Suppressor macrophage treated with lipopolysaccharide for 1 hour (primary cell): ENCODE data around the gene IRS2.
A peak's percentile ranks its signal among the peaks of the same experiment; 100 is the strongest.
"Not testable (repeated sequence)": the region's sequence is repeated elsewhere in the genome, so short reads cannot be mapped to it uniquely, and the experiment has no call there.

Experiments used
- DNase-seq, 3 donors: peaks; one replicate each; pipeline ENCODE4 v3.0.0-alpha.2; 2020 to 2022

The IRS2 gene

DNA sequence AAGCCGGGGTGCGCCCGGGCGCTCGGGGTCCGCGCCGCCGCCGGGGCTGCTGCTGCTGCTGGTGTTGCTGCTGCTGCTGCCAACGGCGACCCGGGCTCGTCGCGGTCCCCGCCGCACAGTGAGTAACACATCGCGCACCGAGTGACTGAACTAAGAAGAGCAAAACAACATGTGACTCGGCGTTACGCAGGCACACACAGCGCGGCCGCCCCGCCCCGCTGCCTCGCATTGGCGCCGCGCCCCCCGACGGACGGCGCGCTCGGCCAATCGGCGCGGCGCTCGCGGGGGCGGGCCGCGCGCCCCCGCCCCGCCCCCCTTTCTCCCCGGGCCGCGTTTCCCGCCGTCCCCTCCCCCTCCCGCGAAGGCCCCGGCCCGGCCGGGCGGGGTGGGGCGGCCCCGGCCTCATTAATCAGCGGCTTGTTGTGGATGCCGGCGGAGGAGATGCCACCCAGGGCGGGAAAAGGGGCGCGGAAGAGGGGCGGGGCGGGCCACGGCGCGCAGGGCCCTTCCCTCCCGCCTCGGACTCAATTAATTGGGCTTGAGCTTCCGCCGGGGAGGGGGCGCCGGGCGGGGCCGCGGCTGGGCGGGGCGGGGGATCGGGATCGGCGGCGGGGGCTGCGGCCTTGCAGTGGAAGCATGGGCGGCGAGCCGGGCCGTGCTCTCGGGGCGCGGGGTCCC lies at the start of gene IRS2:
Gene IRS2 (minus strand): TSS at position 127 of the 678 bp plus-strand sequence. CDS start 530 bp downstream, outside the sequence.
- DNase-seq = peak; percentile 98 to 99 (median 98)

GRCh38 chr13:109834973-109835720 lies 48.8 kb upstream of the IRS2 start:
- DNase-seq = no peak

DNA sequence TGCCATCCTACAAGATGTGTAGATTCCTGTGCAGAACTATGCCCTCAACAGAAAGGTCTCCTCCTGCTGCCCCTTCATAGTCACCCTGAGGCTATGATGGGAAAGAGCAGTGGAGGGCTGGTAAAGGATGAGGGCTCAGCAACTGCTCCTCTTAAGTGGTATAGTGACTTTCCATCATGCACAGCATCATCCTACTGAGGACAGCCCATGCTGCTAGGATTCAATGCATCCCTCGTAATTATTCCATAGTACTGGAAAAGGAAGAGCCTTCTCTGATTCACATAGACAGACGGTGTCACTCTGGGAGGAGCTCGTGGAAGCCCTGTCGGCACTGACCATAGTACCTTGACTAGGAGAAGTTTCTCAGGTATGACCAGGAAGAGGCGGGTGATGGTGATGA lies 47.6 kb upstream of the IRS2 start:
- no peak for DNase-seq

GRCh38 chr13:109833071-109833470 lies 46.7 kb upstream of the IRS2 start:
- DNase-seq = no peak

GRCh38 chr13:109828591-109829316 lies 42.4 kb upstream of the IRS2 start:
- DNase-seq = not testable (repeated sequence)

DNA sequence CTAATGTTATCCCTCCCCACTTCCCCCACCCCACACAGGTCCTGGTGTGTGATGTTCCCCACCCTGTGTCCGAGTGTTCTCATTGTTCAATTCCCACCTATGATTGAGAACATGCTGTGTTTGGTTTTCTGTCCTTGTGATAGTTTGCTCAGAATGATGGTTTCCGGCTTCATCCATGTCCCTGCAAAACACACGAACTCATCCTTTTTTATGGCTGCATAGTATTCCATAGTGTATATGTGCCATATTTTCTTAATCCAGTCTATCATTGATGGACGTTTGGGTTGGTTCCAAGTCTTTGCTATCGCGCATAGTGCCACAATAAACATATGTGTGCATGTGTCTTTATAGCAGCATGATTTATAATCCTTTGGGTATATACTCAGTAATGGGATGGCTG lies 36.8 kb upstream of the IRS2 start:
- DNase-seq = not testable (repeated sequence)

- DNase-seq = no peak
Measured at GRCh38 chr13:109821103-109821502, 34.7 kb upstream of the IRS2 start.

GRCh38 chr13:109819874-109820273 lies 33.5 kb upstream of the IRS2 start:
- no peak for DNase-seq

- no peak for DNase-seq
Measured at GRCh38 chr13:109818886-109819285, 32.5 kb upstream of the IRS2 start.

DNA sequence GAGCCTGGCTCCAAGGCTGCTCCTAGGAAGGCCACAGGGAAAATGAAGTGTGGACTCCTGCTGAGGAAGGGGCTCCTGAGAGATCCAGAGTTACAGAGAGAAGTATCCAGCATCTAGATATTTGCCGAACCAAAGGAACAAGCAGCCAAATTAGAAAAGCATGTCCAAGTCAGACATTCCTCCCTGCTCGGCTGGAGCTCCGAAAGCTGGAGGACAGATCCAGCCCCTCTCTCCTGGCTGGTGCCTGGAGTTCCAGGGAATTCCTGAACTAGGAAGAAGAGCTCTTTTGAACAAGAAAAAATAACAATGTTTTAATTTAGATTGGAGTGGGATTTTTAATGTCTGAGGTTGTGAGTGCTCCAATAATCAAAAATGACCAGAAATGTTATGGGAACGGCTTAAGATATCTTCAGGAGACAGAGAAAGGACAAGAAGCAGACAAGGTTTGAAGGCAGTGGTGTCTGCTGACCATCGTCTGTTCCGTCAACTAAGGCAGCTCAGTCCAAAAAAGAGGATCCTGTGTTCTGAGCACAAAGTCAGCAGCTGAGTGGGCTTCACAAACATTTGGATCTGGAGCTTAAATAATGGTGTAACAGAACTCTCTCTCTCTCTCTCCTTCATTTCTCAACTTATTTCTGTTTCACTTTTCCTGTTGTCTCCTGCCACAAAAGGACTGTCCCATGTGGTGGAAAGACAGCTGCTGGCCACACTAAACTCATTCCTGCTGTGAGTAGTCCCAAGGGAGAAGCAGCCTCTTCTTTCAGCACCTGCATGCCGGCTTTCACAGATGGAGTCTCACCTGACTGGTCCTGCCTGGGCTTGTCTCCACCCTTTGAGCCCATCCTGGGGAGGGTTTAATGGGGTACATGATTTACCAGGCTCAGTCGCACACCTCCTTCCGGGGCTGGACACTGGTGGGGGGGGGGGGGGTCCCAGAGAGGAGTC lies 31.5 kb upstream of the IRS2 start:
- DNase-seq = no peak

- DNase-seq = no peak
Measured at GRCh38 chr13:109816808-109817203, 30.4 kb upstream of the IRS2 start.

DNA sequence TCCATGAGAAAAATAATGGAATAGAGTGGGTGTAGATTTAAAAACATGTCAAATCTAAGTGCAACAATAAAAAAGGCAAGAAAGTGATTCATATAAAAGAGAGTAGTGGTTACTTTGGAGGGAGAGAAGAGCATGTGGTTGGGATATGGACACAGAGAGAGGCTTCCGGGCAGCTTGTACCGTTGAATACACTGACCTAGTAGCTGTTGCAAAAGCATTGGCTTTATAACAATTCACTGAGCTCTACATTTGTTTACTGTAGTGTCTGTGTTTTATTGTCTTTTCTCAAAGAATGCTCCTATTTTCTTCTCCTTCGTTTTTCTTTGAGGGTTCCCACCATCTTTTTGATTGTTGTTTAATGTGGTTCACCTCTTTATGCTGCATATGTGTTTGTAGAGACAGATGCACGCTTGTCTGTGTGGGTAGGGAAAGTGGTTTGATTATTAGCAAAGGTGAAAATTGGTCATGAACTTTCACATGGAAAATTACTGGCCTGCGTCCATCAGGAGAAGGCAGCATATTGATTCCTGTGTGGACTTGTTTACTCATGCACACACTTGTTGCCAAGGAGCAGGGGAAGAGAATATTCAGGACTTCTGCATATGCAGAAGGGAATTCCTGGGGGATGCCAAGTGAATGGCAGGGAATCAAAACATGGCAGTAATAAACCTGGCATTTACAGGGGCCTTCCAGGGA lies 29.9 kb upstream of the IRS2 start:
- DNase-seq = no peak

- DNase-seq = no peak
Measured at GRCh38 chr13:109815651-109816050, 29.3 kb upstream of the IRS2 start.

- DNase-seq = no peak
Measured at GRCh38 chr13:109813663-109814062, 27.3 kb upstream of the IRS2 start.

DNA sequence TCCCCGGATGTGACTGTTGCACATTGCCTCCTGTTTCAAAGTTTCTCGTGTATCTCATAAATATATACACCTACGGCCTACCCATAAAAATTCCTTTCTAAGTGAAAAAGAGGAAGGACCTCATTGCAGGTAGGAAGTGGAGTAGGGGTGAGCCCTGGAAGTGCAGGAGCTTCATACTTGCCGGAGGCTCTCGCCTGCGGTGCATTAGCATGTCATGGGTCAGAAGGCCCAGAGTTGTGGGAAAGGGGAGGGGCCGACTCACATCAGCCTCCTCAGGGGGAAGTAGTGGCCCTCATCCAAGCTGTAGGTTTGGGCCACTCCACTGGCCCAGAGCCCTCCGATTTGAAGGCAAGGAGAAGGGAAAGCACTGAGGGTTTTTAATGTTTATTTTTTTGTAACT lies 26.0 kb upstream of the IRS2 start:
- no peak for DNase-seq

DNA sequence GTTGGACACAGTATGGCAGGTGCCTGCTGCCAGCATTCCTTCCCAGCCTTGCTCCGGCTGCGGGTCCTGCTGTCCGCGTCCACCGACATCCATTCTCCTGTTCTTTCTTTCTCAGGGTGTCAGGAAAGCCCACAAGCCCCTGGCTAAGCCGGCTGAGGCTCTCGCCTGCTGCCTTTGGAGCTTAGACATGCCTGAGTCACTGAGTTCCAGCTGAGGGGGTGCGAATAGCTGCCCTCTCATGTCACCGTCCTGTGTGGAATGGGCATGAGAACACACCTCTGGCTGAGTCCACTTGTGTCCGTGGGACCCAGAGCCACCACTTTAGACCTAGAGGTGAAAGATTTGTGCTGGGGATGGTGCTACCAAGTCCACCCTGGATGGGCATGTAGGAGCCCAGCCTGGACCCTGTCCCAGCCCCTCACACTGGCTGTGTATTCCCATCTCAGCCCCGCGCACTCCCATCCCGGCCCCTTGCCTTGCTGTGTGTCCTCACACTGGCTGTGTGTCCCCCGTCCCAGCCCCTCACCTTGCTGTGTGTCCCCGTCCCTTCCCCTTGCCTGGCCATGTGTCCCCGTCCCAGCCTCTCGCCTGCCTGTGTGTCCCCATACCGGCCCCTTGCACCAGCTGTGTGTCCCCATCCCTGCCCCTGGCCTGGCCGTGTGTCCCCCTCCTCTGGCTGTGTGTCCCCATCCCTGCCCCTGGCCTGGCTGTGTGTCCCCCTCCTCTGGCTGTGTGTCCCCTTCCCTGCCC lies 24.6 kb upstream of the IRS2 start:
- no peak for DNase-seq

DNA sequence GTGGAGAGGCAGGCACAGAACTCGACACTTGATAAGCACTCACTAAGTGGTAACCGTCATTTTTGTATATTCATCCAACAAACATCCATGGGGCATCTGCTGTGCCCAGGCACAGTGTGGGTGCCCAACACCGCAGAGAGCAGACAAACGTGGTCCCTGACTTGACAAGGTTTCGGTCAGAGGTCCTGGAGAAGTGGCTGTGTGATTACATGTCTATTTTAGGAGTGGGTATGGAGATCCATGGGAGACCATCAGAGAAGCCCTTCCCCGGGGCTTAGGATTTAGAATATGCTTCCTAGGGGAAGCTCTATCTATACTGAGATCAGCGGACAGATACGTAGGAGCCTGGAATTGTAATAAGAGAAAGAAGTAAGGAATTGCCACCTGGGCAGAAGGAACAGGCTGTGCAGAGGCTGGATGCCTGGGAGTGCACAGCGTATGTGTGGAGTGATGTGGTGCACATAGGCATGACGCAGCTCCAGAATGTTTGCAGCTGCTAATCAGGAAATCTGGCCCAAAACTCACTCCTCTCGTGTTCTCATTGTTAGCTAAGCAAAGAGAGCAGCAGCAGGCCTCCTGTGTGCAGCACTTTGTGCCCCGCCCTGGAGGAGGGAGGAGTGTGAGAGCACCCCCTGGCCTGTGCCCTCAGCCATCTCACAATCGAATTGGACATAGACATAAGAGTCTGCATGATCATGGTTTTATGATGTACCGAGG lies 23.0 kb upstream of the IRS2 start:
- DNase-seq = no peak

GRCh38 chr13:109807345-109807744 lies 21.0 kb upstream of the IRS2 start:
- no peak for DNase-seq

- no peak for DNase-seq
Measured at GRCh38 chr13:109804654-109805053, 18.3 kb upstream of the IRS2 start.

DNA sequence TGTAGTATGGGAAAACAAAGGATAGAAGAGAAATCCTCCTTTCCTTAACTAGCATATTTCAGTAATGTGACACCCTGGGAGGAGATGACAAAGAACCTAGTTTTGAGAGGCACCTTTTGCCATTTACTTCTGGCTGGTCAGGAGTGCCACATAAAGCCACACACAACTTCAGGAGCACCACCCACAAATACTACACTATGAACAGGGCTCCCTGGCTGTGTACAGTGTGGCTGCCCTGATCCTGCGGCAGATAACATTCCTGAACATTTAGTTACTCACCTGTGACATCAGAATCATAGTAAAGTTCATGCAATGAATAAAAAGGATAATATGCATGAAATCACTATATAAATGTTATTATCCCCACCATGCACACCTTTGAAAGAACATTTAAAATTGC lies 17.4 kb upstream of the IRS2 start:
- DNase-seq = no peak

DNA sequence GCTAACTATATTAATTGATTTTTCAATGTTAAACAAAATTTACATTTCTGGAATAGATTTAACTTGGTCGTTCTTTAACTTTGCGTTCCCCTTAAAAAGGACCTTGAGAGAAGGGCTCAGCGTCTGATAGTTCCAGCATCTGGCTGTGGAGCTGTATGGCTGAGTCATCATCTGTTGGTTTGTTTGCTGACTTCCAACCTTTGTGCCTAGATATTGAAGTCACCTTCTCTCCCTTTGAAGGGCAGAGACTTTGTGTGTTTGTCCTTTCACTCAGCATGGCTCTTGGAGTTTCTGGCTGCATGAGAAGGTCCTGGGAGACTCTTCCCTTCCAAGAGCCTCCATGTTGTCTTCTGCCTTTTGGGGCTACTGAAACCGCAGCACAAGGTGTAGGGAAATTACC lies 16.6 kb upstream of the IRS2 start:
- no peak for DNase-seq
